Tibial nerve (tissue), 4 donors: ENCODE data around the gene OSBPL9. TPM values are rescaled to one million over a fixed set of nuclear protein-coding genes. Genes with fewer than 3 reads are reported as not detected.

Experiments
- DNase-seq, 2 donors: peaks; one replicate each; pipeline ENCODE4 v3.0.0-alpha.2; 2019; ENCODE audit warnings: low spot score in 2 of 2
- H3K27ac ChIP-seq, 4 donors: fragments of 200-600 bp; sonication (generic) in 3 of 4; one replicate each; pipeline ENCODE4 v1.5.1; 2017 to 2019; ENCODE audit warnings: mild to moderate bottlenecking in 1 of 4
- H3K27me3 ChIP-seq, 2 donors: fragments of 200-600 bp; sonication (generic) in 1 of 2; one replicate each; pipeline versions ENCODE4 v1.5.1 to v1.6.0; 2017 to 2019
- H3K36me3 ChIP-seq, 3 donors: fragments of 200-600 bp; sonication (generic); one replicate each; pipeline ENCODE4 v1.5.1; 2018 to 2019
- H3K4me1 ChIP-seq, 4 donors: fragments of 200-600 bp; sonication (generic) in 3 of 4; one replicate each; pipeline ENCODE4 v1.5.1; 2017 to 2019
- H3K4me3 ChIP-seq, 4 donors: fragments of 200-600 bp; sonication (generic) in 3 of 4; one replicate each; pipeline ENCODE4 v1.5.1; 2017 to 2019; ENCODE audit warnings: mild to moderate bottlenecking in 1 of 4, moderate library complexity in 1 of 4
- H3K9me3 ChIP-seq, 4 donors: fragments of 200-600 bp; sonication (generic) in 3 of 4; one replicate each; pipeline ENCODE4 v1.5.1; 2017 to 2019
- CTCF ChIP-seq, 5 experiments: fragments of 200-600 bp in 3 of 5; fragments of 450-650 bp in 2 of 5; sonication (generic) in 3 of 5; IDR thresholded peaks; one replicate each; pipeline ENCODE4 v1.5.1; 2016 to 2019; ENCODE audit warnings: antibody characterized with exemption in 5 of 5, mild to moderate bottlenecking in 3 of 5, moderate library complexity in 2 of 5
- EP300 ChIP-seq, 2 donors: sonication (generic); formaldehyde crosslinking; IDR thresholded peaks; one replicate each; pipeline ENCODE4 v1.6.1; 2017; ENCODE audit warnings: antibody characterized with exemption in 2 of 2, mild to moderate bottlenecking in 1 of 2
- POLR2A ChIP-seq, 2 donors: fragments of 450-650 bp; IDR thresholded peaks; one replicate each; pipeline ENCODE4 v1.6.1; 2017; ENCODE audit warnings: antibody characterized with exemption in 2 of 2, mild to moderate bottlenecking in 2 of 2, moderate library complexity in 2 of 2
- WGBS, 2 donors: methylation state at CpG; one replicate each; pipeline ENCODE4 v1.1.5; 2018; 5-methylcytosine and 5-hydroxymethylcytosine counted together
- total RNA-seq, 4 donors: library from RNA; depleted of rRNA; stranded (reverse); fragments of >200 nt; gene quantifications; one replicate each; pipeline ENCODE4 v1.1.0, GENCODE V29; 2016

The OSBPL9 gene
- total RNA-seq, 4 donors from 2014 or later: 86.1 to 132 (median 96.9) TPM

GRCh38 chr1:51669816-51670215, 52.9 kb downstream of the OSBPL9 start:
- H3K9me3 ChIP-seq: no peaks in the 10 kb centered on the region
- H3K27ac ChIP-seq: no peak overlapping the region
- H3K36me3 ChIP-seq: no peaks in the 10 kb centered on the region
- peaks cover 0 to 55% (median 15%) of the 10 kb centered on the region in 4 donors for H3K4me1 ChIP-seq
- H3K27me3 ChIP-seq: no peaks in the 10 kb centered on the region
- no peak overlapping the region for H3K4me3 ChIP-seq
- no peak for DNase-seq
- TF ChIP-seq POLR2A (IDR thresholded peaks at IDR 0.05) (no peak), CTCF (IDR thresholded peaks at IDR 0.05) (no peak), EP300 (IDR thresholded peaks at IDR 0.05) (no peak)
- 71 to 81% methylated on average over 2 of the region's 2 CpGs for WGBS, 2 donors

- 77 to 79% methylated on average over 4 of the region's 4 CpGs for WGBS, 2 donors
- Histone ChIP-seq H3K4me3 (no peak overlapping the region), H3K27me3 (no peaks in the 10 kb centered on the region), H3K4me1 (peaks cover 0 to 43% (median 11%) of the 10 kb centered on the region in 4 donors), H3K27ac (no peak overlapping the region), H3K9me3 (no peaks in the 10 kb centered on the region), H3K36me3 (no peaks in the 10 kb centered on the region)
- TF ChIP-seq CTCF (IDR thresholded peaks at IDR 0.05): no peak
- no peak for DNase-seq
Observed at GRCh38 chr1:51671527-51672325, 54.8 kb downstream of the OSBPL9 start.

- TF ChIP-seq POLR2A (IDR thresholded peaks at IDR 0.05) (no peak), CTCF (IDR thresholded peaks at IDR 0.05) (no peak), EP300 (IDR thresholded peaks at IDR 0.05) (no peak)
- H3K4me1 ChIP-seq: peaks cover 0 to 36% (median 11%) of the 10 kb centered on the region in 4 donors
Observed at GRCh38 chr1:51673279-51673678, 56.4 kb downstream of the OSBPL9 start.

GRCh38 chr1:51675177-51675780, 58.4 kb downstream of the OSBPL9 start:
- no peaks in the 10 kb centered on the region for H3K9me3 ChIP-seq
- WGBS, 2 donors: 94 to 100% methylated on average over 2 of the region's 2 CpGs
- no peak overlapping the region for H3K4me3 ChIP-seq
- no peaks in the 10 kb centered on the region for H3K27me3 ChIP-seq
- no peak for TF ChIP-seq CTCF (IDR thresholded peaks at IDR 0.05)
- H3K27ac ChIP-seq: no peak overlapping the region
- no peak for DNase-seq
- H3K36me3 ChIP-seq: no peaks in the 10 kb centered on the region
- peaks cover 0 to 24% (median 6%) of the 10 kb centered on the region in 4 donors for H3K4me1 ChIP-seq

More at GRCh38 chr1:51673279-51673678, 56.4 kb downstream of the OSBPL9 start:
- H3K36me3 ChIP-seq: no peaks in the 10 kb centered on the region
- WGBS, 2 donors: 96% methylated on average over 1 of the region's 1 CpG
- DNase-seq: no peak
- no peak overlapping the region for H3K4me3 ChIP-seq
- no peaks in the 10 kb centered on the region for H3K27me3 ChIP-seq
- no peak overlapping the region for H3K27ac ChIP-seq
- H3K9me3 ChIP-seq: no peaks in the 10 kb centered on the region

GRCh38 chr1:51679435-51679834, 62.5 kb downstream of the OSBPL9 start:
- H3K27me3 ChIP-seq: no peaks in the 10 kb centered on the region
- no peaks in the 10 kb centered on the region for H3K36me3 ChIP-seq
- peak overlapping the region in 1 of 4 donors; percentile 5 for H3K27ac ChIP-seq
- DNase-seq: no peak
- no peak for TF ChIP-seq EP300 (IDR thresholded peaks at IDR 0.05)
- TF ChIP-seq POLR2A (IDR thresholded peaks at IDR 0.05): no peak
- TF ChIP-seq CTCF (IDR thresholded peaks at IDR 0.05): no peak
- no peaks in the 10 kb centered on the region for H3K9me3 ChIP-seq
- H3K4me1 ChIP-seq: peaks cover 0 to 13% (median 0%) of the 10 kb centered on the region in 4 donors
- no peak overlapping the region for H3K4me3 ChIP-seq
